Suppressor macrophage treated with lipopolysaccharide for 1 hour (primary cell): ENCODE data around the gene DLG2.

Source experiments
- DNase-seq, 3 donors: peaks; one replicate each; pipeline ENCODE4 v3.0.0-alpha.2; 2020 to 2022

DLG2 gene

DNA sequence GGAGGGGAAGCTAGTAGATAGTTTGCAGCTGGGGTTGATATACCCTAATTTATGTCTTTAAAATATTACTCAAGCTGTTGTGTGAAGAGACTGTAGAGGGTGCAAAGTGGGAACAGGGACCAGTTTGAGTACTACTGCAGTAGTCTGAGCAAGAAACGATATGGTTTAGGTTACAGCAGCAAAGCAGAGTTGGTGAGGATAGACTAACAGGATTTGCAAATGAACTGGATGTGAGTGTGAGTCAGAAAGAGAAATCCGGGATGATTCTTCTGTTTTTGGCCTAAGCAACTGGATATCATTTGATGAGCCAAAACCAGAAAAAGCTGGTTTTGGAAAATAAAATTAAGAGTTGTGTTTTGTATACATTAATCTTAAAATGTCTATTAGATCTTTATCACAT is 1591.5 kb downstream of the DLG2 start:
- DNase-seq, result no peak

DNA sequence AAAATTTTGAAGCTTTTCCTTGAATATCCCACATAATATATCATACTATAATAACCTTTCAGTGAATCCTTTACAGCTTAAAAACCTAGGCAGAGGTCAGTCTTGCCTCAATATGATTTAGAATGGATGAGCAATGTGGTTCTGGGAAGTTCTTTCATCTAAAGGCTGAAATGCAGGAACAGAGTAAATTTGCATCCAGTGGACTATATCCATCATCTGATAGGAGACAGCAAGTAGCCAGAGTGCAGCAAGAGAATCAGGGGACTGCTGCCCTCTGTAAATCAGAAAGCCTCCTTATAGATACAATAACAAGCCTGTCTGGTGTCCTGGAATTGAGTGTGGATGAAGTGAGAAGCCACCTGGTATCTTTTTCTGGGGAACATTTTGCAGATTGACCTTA is 1592.7 kb downstream of the DLG2 start:
- DNase-seq, result no peak

DNA sequence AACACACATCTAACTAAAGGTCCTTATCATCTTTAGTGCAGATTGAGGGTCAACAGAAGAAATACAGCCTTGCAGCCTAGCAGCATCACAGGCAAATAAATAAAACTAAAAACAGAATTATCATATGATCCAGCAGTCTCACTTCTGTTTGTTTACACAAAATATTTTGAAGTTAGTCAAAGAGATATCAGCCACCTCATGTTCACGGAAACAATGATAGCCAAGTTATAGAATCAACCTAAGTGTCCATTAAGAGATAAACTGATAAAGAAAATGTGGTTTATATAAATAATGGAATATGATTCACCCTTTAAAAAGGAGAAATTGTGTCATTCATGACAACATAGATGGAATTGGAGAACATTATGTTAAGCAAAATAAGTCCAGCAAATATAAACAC is 1602.9 kb downstream of the DLG2 start:
- DNase-seq, result no peak

DNA sequence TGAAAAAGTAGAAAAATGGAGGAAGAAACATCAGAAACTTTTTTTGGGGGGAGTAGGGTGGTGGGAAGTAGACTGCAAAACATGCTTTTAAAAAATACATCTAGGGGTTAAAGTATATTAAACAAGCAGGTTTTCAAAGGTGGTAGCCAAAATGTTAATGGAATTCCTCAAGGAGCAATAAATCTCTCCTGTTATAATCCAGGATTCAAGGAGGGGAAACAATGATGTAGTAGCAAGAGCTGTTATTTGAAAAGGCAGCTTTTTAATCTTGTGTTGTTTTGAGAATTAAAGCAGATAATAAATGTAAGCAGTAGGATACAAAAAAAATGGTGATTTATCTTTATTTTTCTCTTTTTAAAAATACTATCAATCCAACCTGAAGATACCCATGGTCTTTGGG is 1604.4 kb downstream of the DLG2 start:
- DNase-seq, result no peak

DNA sequence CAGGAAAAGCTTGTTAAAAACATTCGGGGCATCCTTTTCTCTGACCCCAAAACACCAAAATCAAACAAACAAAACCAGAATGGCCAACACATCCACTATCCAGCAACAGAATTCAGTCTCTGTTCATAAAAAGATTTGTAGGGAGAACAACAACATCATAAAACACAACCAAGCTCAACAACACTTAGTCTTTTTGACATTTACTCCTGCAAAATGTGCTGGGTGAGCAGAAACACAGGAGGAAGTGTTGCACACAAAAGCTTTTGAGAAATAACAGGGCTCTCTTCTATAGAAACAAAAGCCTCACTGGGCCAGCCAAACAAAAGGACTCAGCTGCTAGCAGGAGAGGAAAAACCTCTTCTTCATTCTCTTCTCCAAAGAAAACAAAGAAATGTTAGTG is 1604.9 kb downstream of the DLG2 start:
- DNase-seq, result no peak

DNA sequence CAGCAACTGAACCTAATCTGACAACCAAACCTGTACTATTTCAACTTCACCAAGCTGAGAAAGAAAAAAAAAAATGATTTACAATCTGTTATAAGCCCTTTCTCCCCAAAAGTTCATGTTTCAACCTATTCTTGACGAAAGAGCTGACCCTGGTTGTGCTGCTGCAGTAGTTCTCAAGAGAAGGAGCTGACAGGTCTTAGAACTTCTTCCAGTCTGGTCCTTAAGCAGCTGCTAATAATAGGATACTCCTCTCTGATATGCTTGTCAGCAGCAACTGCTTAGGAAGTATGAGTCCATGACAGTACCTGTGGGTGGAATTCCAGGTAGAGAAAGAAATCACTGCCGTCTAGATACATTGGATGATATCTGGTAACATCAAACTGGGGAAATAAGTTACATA is 1605.9 kb downstream of the DLG2 start:
- DNase-seq, result no peak

DNA sequence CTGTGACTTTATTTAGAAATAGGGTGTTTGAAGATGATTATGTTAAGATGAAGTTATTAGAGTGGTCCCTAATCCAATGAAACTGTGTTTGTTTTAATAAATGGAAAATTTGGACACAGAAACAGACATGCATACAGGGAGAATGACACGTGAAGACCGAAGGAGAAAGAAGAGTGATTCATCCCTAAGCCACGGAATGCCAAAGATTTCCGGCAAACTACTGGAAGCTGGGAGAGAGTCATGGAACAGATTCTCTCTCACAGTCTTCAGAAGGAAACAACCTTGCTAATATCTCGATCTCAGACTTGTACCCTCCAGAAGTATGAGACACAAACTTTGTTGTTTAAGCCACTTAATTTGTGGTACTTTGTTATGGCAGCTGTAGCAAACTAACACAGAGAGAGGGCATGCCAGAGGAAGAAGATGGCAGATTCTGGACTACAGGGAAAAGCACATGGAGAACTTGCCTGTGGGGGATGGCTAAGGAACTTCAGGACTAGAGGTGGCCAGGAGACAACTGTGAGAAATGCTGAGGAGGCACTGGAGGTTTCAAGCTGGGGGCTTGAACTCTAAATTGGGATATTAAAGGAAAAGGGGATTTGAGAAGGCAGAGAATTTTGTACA is 1607.5 kb downstream of the DLG2 start:
- no peak for DNase-seq

DNA sequence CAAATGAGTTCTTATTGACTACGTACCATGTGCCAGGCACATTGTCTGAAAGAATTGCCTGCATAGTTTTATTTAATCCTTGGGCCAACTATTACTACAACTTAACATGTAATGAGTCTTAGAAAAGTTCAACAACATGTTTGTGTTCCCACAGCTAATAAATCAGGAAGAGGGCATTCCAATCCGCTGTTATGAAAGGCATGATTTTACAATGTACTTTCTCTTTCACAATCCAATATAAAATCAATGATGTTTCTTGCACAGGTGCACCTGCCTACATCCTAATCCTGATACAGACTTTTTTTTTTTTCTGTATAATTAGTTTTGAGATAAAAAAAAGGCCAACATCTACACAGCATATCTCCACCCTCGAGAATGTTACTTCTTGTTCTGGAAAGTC is 1612.6 kb downstream of the DLG2 start:
- no peak for DNase-seq

DNA sequence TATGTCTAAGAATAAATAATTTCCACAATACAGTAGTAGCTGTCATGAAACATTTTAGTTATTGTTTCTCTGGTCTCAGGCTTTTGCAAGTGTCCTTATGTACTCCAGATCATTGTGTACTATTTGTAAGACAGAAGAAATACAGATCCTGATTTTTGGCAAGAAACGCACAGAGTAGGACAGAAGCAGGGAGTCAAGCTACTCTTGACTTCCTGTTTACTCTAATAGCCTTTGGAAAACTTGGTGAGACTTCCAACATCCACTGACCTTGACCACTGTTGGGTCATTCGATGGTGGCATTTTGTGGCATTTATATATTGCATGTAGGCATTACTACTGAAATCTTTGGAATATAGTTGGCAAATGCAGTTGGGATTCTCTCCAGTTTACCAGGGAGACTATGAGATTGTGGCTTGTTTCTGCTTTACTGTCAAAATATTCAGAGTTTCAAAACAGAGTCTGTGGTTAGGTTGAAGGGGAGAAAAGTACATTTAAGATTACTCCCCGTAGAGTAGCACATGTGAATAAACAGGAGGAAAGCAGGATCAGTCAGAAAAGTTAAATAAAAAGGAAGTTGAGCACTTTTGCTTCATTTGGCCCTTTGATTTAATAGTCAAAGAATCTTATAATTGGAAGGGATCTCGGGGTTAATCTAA is 1614.8 kb downstream of the DLG2 start:
- no peak for DNase-seq

DNA sequence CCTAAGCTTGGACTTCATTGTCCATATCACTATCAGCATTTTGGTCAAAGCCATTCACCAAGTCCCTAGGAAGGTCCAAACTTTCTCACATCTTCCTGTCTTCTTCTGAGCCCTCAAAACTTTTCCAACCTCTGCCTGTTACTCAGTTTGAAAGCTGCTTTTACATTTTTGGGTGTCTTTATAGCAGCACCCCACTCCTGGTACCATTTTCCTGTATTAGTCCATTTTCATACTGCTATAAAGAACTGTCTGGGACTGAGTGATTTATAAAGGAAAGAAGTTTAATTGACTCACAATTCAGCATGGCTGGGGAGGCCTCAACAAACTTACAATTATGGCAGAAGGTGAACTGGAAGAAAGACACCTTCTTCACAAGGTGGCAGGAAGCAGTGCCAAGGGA is 1624.0 kb downstream of the DLG2 start:
- no peak for DNase-seq

DNA sequence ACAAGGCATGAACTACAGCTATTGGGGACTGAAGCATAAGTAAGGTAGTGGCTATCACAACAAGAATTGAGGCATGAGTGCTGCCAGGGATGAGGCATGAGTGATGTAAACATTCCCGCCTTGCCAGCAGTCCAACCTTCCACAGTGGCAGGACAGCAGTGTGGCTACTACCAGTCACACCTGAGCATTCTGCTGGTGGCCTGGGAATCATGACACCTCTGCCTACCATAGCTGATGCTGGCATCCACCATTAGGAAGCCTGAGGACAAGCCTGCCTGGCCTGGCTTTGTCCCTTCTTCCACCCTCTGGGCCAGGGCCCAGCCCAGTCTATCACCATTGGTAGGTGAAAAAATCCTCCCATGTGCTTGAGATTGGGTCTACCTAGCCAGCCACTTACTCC is 1628.2 kb downstream of the DLG2 start:
- DNase-seq, result no peak

DNA sequence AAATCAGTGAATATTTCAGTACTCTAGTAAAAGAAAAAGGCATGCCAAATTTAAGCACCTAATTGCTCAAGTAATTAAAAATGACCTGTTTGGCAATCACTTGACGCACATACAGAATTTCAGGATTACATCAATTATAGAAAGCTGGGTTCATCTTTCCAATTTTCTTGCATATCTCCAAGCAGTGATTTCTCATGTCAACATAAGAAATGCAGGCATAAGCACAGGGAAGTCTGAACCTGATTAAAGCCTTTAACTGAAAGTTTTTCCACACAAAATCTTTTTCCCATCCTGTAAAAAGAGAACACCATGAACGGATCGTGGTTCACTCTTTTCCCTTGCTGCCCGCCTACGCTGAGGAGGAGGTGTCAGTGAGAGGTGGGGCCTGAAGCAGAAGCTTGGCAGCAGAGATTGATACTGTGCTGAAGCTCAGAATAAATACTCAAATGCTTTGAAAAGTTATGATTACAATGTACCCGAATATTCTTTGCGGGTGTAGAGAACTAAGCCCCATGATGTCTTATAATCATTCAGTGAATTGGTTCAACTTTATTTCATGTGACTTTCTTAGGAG is 1636.9 kb downstream of the DLG2 start:
- no peak for DNase-seq

DNA sequence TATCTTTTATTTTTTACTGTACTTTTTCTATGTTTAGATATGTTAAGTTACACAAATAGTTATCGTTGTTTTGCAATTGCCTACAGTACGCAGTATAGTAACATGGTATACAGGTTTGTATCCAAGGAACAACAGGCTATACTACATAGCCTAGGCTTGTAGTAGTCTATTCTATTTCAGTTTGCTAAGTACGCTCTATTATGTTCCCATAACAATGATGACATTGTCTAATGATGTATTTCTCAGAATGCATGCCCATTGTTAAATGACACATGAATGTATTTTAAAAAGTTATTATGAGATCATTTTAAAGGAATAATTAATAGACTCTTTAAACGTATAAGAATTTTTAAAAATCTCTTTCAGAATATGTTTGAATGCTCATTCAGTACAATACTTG is 1644.3 kb downstream of the DLG2 start:
- no peak for DNase-seq

DNA sequence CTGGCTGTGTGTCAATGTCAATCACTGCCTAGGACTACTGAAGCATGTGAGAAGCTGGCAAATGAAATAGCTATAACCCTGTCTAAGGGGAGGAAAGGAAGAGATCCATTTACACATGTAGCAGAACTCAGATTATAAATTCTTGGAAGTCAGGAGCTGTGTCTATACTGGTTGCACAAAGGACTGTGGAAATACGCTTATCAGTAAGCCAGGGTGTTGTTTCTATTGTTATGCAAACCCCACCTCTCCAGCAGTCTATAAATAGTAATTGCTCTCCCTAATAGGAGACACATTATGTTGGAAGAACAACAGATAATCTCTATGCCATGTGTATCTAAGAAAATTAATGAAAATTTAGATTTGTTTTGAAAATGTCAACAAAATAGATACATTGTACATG is 1647.6 kb downstream of the DLG2 start:
- DNase-seq, result no peak

DNA sequence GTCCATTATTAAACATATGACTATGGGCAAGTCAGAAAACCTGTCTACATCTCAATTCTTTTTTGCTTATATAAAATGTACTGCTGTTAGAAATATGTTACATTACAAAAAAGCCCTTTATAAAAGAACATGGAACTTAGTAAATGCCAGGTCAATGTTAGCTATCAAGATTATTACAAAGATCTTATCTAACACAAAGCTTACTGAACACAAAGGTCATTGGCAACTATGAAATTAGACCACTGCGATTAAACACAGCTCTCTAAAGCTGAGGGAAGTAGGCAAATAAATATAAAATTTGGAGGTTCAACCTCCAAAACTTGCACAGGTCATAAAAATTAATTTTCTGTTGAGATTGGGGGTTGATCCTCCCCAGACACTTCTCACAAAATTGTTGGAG is 1648.2 kb downstream of the DLG2 start:
- no peak for DNase-seq

DNA sequence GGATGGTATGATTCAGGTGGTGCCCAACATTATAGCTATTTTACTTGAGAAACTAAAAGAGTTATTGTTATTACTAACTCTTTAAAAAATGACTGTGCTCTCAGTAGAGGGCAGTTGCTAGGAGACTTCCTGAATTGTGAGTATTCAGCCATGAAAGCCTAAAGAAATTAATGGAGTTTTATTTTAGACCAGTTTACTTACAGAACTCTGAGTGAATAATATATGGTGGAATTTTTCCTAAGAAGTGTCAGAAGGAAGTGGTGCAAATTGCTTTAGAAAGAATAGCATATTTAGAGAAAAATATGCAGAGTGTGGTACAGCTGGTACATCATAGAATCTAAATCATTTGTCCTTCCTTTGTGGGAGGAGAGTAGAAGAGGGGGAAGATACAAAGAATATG is 1651.1 kb downstream of the DLG2 start:
- no peak for DNase-seq

DNA sequence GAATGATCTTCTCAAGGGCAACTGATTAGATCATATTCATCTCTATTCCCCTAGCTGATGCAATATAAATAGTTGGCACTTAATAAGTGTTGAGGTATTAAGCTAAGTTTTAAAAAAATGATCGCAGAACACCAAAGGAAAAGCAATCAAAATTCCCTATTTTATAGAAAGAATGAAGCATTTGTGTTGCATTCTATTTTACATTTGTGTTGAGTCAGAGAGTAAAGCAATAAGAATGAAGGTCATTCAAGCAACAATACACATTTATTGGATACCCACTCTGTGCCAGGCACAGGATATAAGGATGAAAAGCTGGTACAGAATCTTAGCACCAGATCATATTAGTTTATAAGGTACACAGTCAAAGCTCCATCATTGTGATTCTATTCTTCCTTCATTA is 1654.6 kb downstream of the DLG2 start:
- DNase-seq, result no peak

DNA sequence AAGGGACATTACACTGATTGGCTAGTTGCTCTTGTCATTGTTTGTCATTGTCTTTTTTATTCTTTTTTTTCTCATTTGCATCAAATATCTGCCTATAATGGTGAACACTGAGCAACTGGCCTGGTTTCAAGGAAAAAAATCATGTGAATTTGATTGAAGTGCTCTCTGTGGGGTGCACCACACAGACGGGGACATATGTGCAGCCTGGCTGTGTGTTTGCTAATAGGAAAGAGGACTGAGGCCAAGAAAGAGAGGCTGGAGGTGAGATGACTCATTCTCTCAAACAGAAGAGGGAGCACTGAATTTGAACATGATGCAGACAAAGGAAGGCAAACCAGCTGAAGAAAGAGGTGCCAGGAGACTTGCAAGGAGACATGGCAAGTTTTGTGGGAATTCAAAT is 1656.1 kb downstream of the DLG2 start:
- DNase-seq, result no peak

DNA sequence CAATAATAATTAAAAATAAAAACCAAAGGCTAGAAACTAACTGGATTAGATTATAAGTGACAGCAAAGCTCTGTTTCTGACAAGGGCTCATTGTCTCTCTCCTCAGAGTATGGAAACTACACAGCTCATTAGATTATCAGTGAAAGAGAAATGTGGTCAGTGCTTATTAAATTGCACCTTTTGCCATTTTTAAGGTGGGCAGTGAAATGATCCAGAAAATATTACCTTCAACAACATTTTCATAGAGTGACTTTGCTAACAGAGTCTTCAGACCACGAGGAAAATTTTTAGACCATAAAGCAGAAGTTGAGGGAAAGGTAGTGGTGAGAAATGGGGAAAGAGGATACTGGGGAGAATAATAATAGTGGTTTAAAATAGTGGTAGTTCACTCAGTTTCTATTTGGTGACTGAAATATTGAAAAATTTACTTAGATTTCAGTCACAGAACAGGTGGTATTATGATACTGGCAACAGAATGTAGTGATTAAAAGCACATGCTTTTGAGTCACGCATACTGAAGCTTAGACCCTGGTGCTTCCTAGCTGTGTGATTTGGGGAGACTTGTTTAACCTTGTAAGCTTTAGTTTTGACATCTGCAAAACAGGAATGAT is 1657.0 kb downstream of the DLG2 start:
- DNase-seq, result no peak

DNA sequence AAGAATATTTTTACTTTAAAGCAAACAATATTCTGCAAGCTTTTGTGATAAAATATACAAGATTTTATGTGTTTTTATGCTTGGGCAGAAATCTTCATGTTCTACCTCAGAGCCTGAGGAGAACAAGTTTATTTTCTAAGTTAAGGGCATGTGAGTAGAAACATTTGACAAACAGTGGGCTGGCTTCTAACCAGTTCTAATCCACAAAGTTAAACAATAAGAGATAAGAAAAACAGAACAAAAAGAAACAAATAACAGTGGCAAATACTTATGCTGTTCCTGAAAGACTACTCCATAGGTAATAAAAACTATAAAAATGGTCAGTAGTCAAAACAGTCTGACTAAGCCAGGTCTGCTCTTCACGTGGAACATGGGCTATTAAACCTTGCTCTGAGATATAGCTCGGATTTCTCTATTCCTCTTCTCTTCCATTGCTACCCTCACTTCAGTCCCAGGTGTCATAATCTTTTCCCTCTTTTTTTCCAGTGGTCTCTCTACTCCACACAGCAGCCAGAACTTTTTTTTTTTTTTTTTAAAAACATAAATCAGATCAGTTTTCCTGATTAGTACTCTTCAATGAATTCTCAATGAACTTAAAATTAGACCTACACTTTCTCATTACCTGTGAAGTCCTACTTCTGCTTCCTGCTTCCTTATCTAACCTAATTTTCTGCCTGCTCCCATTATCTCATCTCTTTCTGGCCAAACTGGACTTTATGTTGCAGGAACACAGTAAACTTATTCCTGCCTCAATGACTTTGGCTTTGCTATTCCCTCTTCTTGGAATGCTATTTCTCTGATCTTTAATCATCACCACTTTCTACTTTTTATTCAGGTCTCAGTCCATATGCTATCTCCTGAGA is 1669.9 kb downstream of the DLG2 start:
- no peak for DNase-seq

DNA sequence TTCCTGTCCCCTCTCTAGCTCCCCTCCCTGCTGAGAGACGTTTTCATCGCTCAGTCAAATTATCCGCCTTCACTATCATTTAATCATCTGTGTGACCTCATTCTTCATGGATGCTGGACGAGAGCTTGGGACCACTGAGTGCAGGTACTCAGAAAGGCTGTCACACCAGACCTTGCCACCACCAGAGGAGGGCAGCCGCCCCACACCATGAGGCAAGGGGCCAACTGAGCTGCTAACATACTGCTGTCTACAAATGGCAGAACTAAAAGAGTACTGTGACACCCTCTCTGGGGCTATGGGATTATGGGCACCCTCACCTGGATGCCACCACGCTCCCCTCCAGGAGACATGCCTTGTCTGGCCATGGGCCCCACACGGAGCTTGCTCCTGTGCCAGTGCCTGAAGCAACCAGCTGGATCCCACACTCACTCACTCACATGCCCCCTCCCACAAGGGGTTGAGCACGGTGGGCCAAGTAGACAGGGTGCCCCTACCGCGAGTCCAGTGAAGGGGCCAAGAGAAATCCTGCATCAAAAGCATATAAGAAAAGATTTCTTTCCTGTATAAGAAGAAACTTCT is 1670.9 kb downstream of the DLG2 start:
- no peak for DNase-seq

DNA sequence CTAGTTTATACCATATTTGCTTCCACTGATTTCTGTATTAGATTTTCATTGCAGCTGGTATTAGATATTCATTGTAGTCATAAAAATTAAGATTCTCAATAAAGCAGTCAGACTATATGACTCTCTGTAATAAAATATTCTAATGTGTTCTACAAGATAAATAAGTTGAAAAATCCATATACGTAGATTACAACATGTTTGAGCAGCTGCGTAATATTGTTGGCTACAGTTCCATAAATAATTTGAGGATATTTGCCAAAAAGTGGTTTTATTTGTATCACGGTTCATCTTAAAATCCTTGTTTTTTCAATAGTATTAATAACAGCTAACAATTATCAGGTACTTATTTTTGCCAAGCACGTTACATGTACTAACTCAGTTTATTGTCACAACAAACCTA is 1672.4 kb downstream of the DLG2 start:
- no peak for DNase-seq

DNA sequence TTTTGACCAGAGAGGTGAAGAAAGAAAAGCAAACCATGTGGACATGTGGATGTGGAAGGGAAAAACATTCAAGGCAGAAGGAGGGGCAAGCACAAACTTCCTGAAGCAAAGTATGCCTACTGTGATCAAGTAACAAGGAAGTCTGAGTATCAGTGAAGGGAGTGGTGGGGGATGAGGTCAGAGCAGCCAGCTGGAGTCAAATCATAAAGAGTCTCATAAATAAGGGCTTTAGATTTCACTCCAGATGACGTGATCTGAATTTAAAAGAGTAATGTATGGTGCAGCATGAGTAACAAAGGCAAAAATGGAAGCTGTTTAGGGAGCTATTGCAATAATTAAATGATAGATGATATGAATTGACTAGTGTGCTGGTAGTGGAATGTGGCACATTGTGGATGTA is 1675.6 kb downstream of the DLG2 start:
- DNase-seq, result no peak
